Gastrocnemius medialis (tissue), 4 donors: ENCODE results near the gene RIN3. TPM values are rescaled to one million over a fixed set of nuclear protein-coding genes. Genes with fewer than 3 reads are reported as not detected.

ENCODE experiments used
- ATAC-seq, 2 donors: fragments of 150-250 bp; one replicate each; pipeline ENCODE4 v1.9.1; 2016
- DNase-seq, 2 donors: peaks; one replicate each; pipeline ENCODE4 v3.0.0-alpha.2; 2019
- H3K27ac ChIP-seq, 4 donors: fragments of 200-600 bp; sonication (generic); 1 replicate in 1 of 4; 2 replicates in 3 of 4; pipeline ENCODE4 v1.5.1; 2016 to 2018; ENCODE audit warnings: mild to moderate bottlenecking in 2 of 4, moderate library complexity in 1 of 4
- H3K27me3 ChIP-seq, 3 donors: fragments of 200-600 bp; sonication (generic) in 2 of 3; 1 replicate in 1 of 3; 2 replicates in 2 of 3; pipeline versions ENCODE4 v1.5.1 to v1.6.0; 2016 to 2019; ENCODE audit warnings: mild to moderate bottlenecking in 1 of 3, moderate library complexity in 1 of 3
- H3K36me3 ChIP-seq, 2 donors: fragments of 200-600 bp; sonication (generic) in 1 of 2; one replicate each; pipeline ENCODE4 v1.5.1; 2017 to 2018
- H3K4me1 ChIP-seq, 2 donors: fragments of 200-600 bp; sonication (generic) in 1 of 2; one replicate each; pipeline ENCODE4 v1.5.1; 2016 to 2017; ENCODE audit warnings: mild to moderate bottlenecking in 2 of 2
- H3K4me3 ChIP-seq, 4 donors: fragments of 200-600 bp; sonication (generic) in 3 of 4; 1 replicate in 1 of 4; 2 replicates in 3 of 4; pipeline ENCODE4 v1.5.1; 2016 to 2019; ENCODE audit warnings: mild to moderate bottlenecking in 2 of 4
- H3K9me3 ChIP-seq, 3 donors: fragments of 200-600 bp; sonication (generic) in 2 of 3; 1 replicate in 1 of 3; 2 replicates in 2 of 3; pipeline ENCODE4 v1.5.1; 2016 to 2019
- CTCF ChIP-seq, 5 experiments: fragments of 450-650 bp in 3 of 5; fragments of 200-600 bp in 2 of 5; sonication (generic) in 2 of 5; IDR thresholded peaks in 4 of 5; conservative IDR thresholded peaks in 1 of 5; 1 replicate in 4 of 5; 2 replicates in 1 of 5; pipeline ENCODE4 v1.5.1; 2016 to 2019; ENCODE audit warnings: antibody characterized with exemption in 5 of 5, mild to moderate bottlenecking in 3 of 5, moderate library complexity in 3 of 5
- POLR2A ChIP-seq, 2 donors: fragments of 450-650 bp; IDR thresholded peaks; one replicate each; pipeline ENCODE4 v1.6.1; 2017; ENCODE audit warnings: antibody characterized with exemption in 2 of 2, mild to moderate bottlenecking in 2 of 2, moderate library complexity in 2 of 2
- in situ Hi-C, 4 donors: fragments of 200-750 bp; cut with MboI; loops; one replicate each; pipeline versions ENCODE4 v1.15.0 to v1.8.0; 2017; ENCODE audit warnings: low sequenced_read_pairs in 4 of 4
- intact Hi-C: fragments of 100-400 bp; cut with DNase I; formaldehyde crosslinking; loops from one replicate; pipeline ENCODE4 v1.15.1; 2023; ENCODE audit warnings: low total_unique reads
- total RNA-seq, 4 donors: library from RNA; depleted of rRNA; stranded (reverse); fragments of >200 nt; gene quantifications; one replicate each; pipeline versions ENCODE4 v1.1.0 to v1.2.3, GENCODE V29; 2016

RIN3 gene
- total RNA-seq, 4 donors from 2014 or later = 2.1 to 3.7 (median 2.6) TPM

- H3K4me1 ChIP-seq = no peaks in the 10 kb centered on the region
- TF ChIP-seq CTCF (IDR thresholded peaks at IDR 0.05 in 4 of 5, conservative IDR thresholded peaks at IDR 0.05 in 1 of 5) (no peak), POLR2A (IDR thresholded peaks at IDR 0.05) (no peak)
- no peaks in the 10 kb centered on the region for H3K27me3 ChIP-seq
- DNase-seq (no peak), ATAC-seq (peak in 1 of 2 donors; percentile 37)
- in situ Hi-C loops (no loop called here), intact Hi-C loops (no loop called here)
- no peaks in the 10 kb centered on the region for H3K36me3 ChIP-seq
- no peak overlapping the region for H3K4me3 ChIP-seq
- H3K27ac ChIP-seq = peak overlapping the region in 2 of 4 donors; percentile 25 to 28
- H3K9me3 ChIP-seq = no peaks in the 10 kb centered on the region
Observed at GRCh38 chr14:92490239-92490959, 23.2 kb upstream of the RIN3 start.

- no peak for TF ChIP-seq CTCF (IDR thresholded peaks at IDR 0.05 in 4 of 5, conservative IDR thresholded peaks at IDR 0.05 in 1 of 5)
- TF ChIP-seq POLR2A (IDR thresholded peaks at IDR 0.05) = no peak
- Histone ChIP-seq H3K27me3 (no peaks in the 10 kb centered on the region), H3K27ac (peak overlapping the region in 2 of 4 donors; percentile 4 to 26), H3K4me1 (no peaks in the 10 kb centered on the region), H3K36me3 (no peaks in the 10 kb centered on the region), H3K4me3 (no peak overlapping the region), H3K9me3 (no peaks in the 10 kb centered on the region)
- in situ Hi-C loops = no loop called here
- ATAC-seq (no peak), DNase-seq (no peak)
- intact Hi-C loops = no loop called here
Observed at GRCh38 chr14:92491782-92492181, 21.8 kb upstream of the RIN3 start.

- no peaks in the 10 kb centered on the region for H3K4me1 ChIP-seq
- in situ Hi-C loops (no loop called here), intact Hi-C loops (no loop called here)
- peak overlapping the region in 1 of 4 donors; percentile 26 for H3K27ac ChIP-seq
- DNase-seq = peak in 1 of 2 donors; percentile 29
- ATAC-seq = peak; percentile 37 to 63
- H3K4me3 ChIP-seq = no peak overlapping the region
- no peaks in the 10 kb centered on the region for H3K27me3 ChIP-seq
- no peaks in the 10 kb centered on the region for H3K9me3 ChIP-seq
- peak in 1 of 2 donors; percentile 23 for TF ChIP-seq POLR2A (IDR thresholded peaks at IDR 0.05)
- no peak for TF ChIP-seq CTCF (IDR thresholded peaks at IDR 0.05 in 4 of 5, conservative IDR thresholded peaks at IDR 0.05 in 1 of 5)
- no peaks in the 10 kb centered on the region for H3K36me3 ChIP-seq
Observed at GRCh38 chr14:92492258-92492657, 21.3 kb upstream of the RIN3 start.

- Histone ChIP-seq H3K4me1 (no peaks in the 10 kb centered on the region), H3K9me3 (no peaks in the 10 kb centered on the region), H3K27me3 (no peaks in the 10 kb centered on the region), H3K27ac (no peak overlapping the region), H3K36me3 (no peaks in the 10 kb centered on the region), H3K4me3 (no peak overlapping the region)
- no peak for TF ChIP-seq CTCF (IDR thresholded peaks at IDR 0.05 in 4 of 5, conservative IDR thresholded peaks at IDR 0.05 in 1 of 5)
- no peak for TF ChIP-seq POLR2A (IDR thresholded peaks at IDR 0.05)
- DNase-seq (no peak), ATAC-seq (no peak)
- intact Hi-C loops = no loop called here
- in situ Hi-C loops = no loop called here
Observed at GRCh38 chr14:92493024-92493423, 20.6 kb upstream of the RIN3 start.
